Hepatocyte (in vitro differentiated cells): Measurements from ENCODE around the gene SLC19A1. TPM values are rescaled to one million over a fixed set of nuclear protein-coding genes. Genes with fewer than 3 reads are reported as not detected.

Source experiments
- DNase-seq: peaks from one replicate; pipeline ENCODE4 v3.0.0-alpha.2; 2016; ENCODE audit warnings: low spot score
- H2AFZ ChIP-seq: fragments of 200-600 bp; sonication (generic); 2 replicates; pipeline ENCODE4 v1.6.0; 2016; ENCODE audit warnings: antibody characterized with exemption, mild to moderate bottlenecking
- H3K27ac ChIP-seq: fragments of 200-600 bp; sonication (generic); 2 replicates; pipeline ENCODE4 v1.5.1; 2016; ENCODE audit warnings: mild to moderate bottlenecking
- H3K27me3 ChIP-seq: fragments of 200-600 bp; sonication (generic); 2 replicates; pipeline ENCODE4 v1.6.1; 2016
- H3K36me3 ChIP-seq: fragments of 200-600 bp; sonication (generic); replicated peaks from 2 replicates; pipeline ENCODE4 v1.5.1; 2016; ENCODE audit warnings: low read depth; ENCODE audit not compliant: insufficient read depth
- H3K4me1 ChIP-seq: fragments of 200-600 bp; sonication (generic); 2 replicates; pipeline ENCODE4 v1.5.1; 2016; ENCODE audit warnings: mild to moderate bottlenecking, moderate library complexity; ENCODE audit not compliant: insufficient read depth
- H3K4me2 ChIP-seq: fragments of 200-600 bp; sonication (generic); 2 replicates; pipeline ENCODE4 v1.6.0; 2016
- H3K4me3 ChIP-seq: fragments of 200-600 bp; sonication (generic); 2 replicates; pipeline ENCODE4 v1.5.1; 2016; ENCODE audit warnings: mild to moderate bottlenecking
- H3K79me2 ChIP-seq: fragments of 200-600 bp; sonication (generic); 2 replicates; pipeline ENCODE4 v1.6.0; 2017; ENCODE audit warnings: mild to moderate bottlenecking
- H3K9me2 ChIP-seq: fragments of 200-600 bp; sonication (generic); replicated peaks from 2 replicates; pipeline ENCODE4 v1.6.0; 2017; ENCODE audit warnings: mild to moderate bottlenecking; ENCODE audit not compliant: insufficient read depth
- H3K9me3 ChIP-seq: fragments of 200-600 bp; sonication (generic); 2 replicates; pipeline ENCODE4 v1.5.1; 2016; ENCODE audit warnings: low read depth, mild to moderate bottlenecking
- H4K20me1 ChIP-seq: fragments of 200-600 bp; sonication (generic); 2 replicates; pipeline ENCODE4 v1.6.0; 2016; ENCODE audit warnings: mild to moderate bottlenecking; ENCODE audit not compliant: insufficient read depth, poor library complexity, severe bottlenecking
- CTCF ChIP-seq: fragments of 200-600 bp; sonication (generic); IDR thresholded peaks from 2 replicates; pipeline ENCODE4 v1.5.1; 2016; ENCODE audit warnings: antibody characterized with exemption, mild to moderate bottlenecking; ENCODE audit not compliant: poor library complexity
- EZH2 ChIP-seq: fragments of 200-600 bp; sonication (generic); IDR thresholded peaks from 2 replicates; pipeline ENCODE4 v1.6.1; 2016; ENCODE audit warnings: antibody characterized with exemption, mild to moderate bottlenecking, borderline replicate concordance
- EZH2phosphoT487 ChIP-seq: fragments of 200-600 bp; sonication (generic); IDR thresholded peaks from one replicate; pipeline ENCODE4 v1.6.1; 2018; ENCODE audit warnings: antibody characterized with exemption, mild to moderate bottlenecking, low read depth, moderate library complexity; ENCODE audit not compliant: unreplicated experiment, severe bottlenecking
- WGBS: methylation state at CpG from one replicate; pipeline ENCODE4 v1.1.6; 2016; ENCODE audit warnings: low lambda C conversion rate; ENCODE audit errors: missing lambda C conversion rate; 5-methylcytosine and 5-hydroxymethylcytosine counted together
- polyA plus RNA-seq: library from polyadenylated mRNA; unstranded; fragments of >200 nt; fragmentation: Nextera tagmentation; extraction: Ambion mirVana; gene quantifications from 2 replicates; pipeline ENCODE4 v1.2.1, GENCODE V29; 2016
- total RNA-seq: library from RNA; depleted of rRNA; stranded (reverse); fragments of >200 nt; gene quantifications from 2 replicates; pipeline ENCODE4 v1.2.3, GENCODE V29; 2014

Gene SLC19A1
- total and polyA plus RNA-seq, 2 experiments from 2014 or later, result 7.7 to 24.8 TPM

GRCh38 chr21:45480701-45481500 is 61.3 kb downstream of the SLC19A1 start:
- WGBS, result 97% methylated on average over 21 of the region's 35 CpGs
- Histone ChIP-seq H3K4me1 (no peaks in the 10 kb centered on the region), H3K4me3 (no peak overlapping the region), H3K9me2 (no peaks in the 10 kb centered on the region), H3K27ac (no peak overlapping the region), H2AFZ (no peak overlapping the region), H3K79me2 (no peaks in the 10 kb centered on the region), H3K27me3 (no peaks in the 10 kb centered on the region), H3K36me3 (no peaks in the 10 kb centered on the region), H3K4me2 (no peak overlapping the region), H3K9me3 (no peaks in the 10 kb centered on the region), H4K20me1 (no peaks in the 10 kb centered on the region)
- TF ChIP-seq CTCF, result no peak
- no peak for TF ChIP-seq EZH2phosphoT487
- no peak for TF ChIP-seq EZH2
- no peak for DNase-seq

GRCh38 chr21:45479691-45480675 is 62.3 kb downstream of the SLC19A1 start:
- no peak for DNase-seq
- Histone ChIP-seq H3K79me2 (no peaks in the 10 kb centered on the region), H3K27me3 (no peaks in the 10 kb centered on the region), H3K27ac (no peak overlapping the region), H3K36me3 (no peaks in the 10 kb centered on the region), H2AFZ (no peak overlapping the region), H3K4me3 (no peak overlapping the region), H3K4me2 (no peak overlapping the region), H3K9me2 (no peaks in the 10 kb centered on the region), H3K9me3 (no peaks in the 10 kb centered on the region), H4K20me1 (no peaks in the 10 kb centered on the region), H3K4me1 (no peaks in the 10 kb centered on the region)
- 96% methylated on average over 35 of the region's 37 CpGs for WGBS
- TF ChIP-seq EZH2 (no peak), EZH2phosphoT487 (no peak), CTCF (no peak)

- no peak overlapping the region for H2AFZ ChIP-seq
- no peak for DNase-seq
- no peak overlapping the region for H3K27ac ChIP-seq
- no peaks in the 10 kb centered on the region for H4K20me1 ChIP-seq
- H3K79me2 ChIP-seq, result no peaks in the 10 kb centered on the region
- TF ChIP-seq EZH2 (no peak), EZH2phosphoT487 (no peak), CTCF (no peak)
- no peaks in the 10 kb centered on the region for H3K27me3 ChIP-seq
- H3K4me2 ChIP-seq, result peak overlapping the region; percentile 73
- no peaks in the 10 kb centered on the region for H3K36me3 ChIP-seq
- no peaks in the 10 kb centered on the region for H3K4me1 ChIP-seq
- H3K9me2 ChIP-seq, result no peaks in the 10 kb centered on the region
- H3K4me3 ChIP-seq, result no peak overlapping the region
- 98% methylated on average over 28 of the region's 31 CpGs for WGBS
- H3K9me3 ChIP-seq, result no peaks in the 10 kb centered on the region
Observed at GRCh38 chr21:45478816-45479669, 63.2 kb downstream of the SLC19A1 start.
